OCI-LY3 (cell line): ENCODE measurements around the gene CARD11.

Experiments
- EZH2phosphoT487 ChIP-seq: fragments of 200-600 bp; shearing (Covaris generic); IDR thresholded peaks from 2 replicates; pipeline ENCODE4 v1.6.1; 2018; ENCODE audit warnings: antibody characterized with exemption, mixed run types, low read depth
- TF ChIP-seq, protein P1 (sequence below): fragments of 200-600, 300-600 bp; sonication (generic); IDR thresholded peaks from 2 replicates; pipeline ENCODE4 v1.5.1; 2014; ENCODE audit warnings: antibody characterized with exemption, low read length, low read depth

DNA sequence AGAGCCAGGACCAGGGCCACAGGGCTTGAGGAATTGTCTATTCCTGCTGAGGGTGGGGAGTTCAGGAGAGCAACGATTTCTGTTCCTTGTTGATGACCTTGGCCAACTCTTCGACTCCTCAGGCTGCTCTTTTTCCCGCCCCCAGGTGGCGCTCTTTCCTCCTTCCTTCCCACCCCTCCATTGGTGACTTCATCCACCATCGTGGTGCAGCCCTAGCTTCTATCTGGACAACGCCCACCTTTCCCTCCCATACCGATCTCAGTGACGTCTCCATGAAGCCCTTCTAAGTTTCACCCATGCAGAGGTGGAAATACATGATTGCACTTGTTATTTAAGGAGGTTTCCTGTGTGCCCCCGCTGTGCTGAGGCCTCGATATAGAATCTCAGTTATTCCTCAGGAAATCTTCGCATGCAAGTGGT is 22.1 kb upstream of the CARD11 start:
- TF ChIP-seq, protein P1, sequence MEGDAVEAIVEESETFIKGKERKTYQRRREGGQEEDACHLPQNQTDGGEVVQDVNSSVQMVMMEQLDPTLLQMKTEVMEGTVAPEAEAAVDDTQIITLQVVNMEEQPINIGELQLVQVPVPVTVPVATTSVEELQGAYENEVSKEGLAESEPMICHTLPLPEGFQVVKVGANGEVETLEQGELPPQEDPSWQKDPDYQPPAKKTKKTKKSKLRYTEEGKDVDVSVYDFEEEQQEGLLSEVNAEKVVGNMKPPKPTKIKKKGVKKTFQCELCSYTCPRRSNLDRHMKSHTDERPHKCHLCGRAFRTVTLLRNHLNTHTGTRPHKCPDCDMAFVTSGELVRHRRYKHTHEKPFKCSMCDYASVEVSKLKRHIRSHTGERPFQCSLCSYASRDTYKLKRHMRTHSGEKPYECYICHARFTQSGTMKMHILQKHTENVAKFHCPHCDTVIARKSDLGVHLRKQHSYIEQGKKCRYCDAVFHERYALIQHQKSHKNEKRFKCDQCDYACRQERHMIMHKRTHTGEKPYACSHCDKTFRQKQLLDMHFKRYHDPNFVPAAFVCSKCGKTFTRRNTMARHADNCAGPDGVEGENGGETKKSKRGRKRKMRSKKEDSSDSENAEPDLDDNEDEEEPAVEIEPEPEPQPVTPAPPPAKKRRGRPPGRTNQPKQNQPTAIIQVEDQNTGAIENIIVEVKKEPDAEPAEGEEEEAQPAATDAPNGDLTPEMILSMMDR: peak; percentile 58
- no peak for TF ChIP-seq EZH2phosphoT487
